ENCODE results near the gene WDFY4. TPM values are rescaled to one million over a fixed set of nuclear protein-coding genes. Genes with fewer than 3 reads are reported as not detected.

WDFY4 gene
- total RNA-seq, 1 experiment from 2014 or later: not detected

GRCh38 chr10:48792687-48793096 is 108.0 kb downstream of the WDFY4 start:
- peak; percentile 90 for DNase-seq (ENCODE audit: low read depth)

DNA sequence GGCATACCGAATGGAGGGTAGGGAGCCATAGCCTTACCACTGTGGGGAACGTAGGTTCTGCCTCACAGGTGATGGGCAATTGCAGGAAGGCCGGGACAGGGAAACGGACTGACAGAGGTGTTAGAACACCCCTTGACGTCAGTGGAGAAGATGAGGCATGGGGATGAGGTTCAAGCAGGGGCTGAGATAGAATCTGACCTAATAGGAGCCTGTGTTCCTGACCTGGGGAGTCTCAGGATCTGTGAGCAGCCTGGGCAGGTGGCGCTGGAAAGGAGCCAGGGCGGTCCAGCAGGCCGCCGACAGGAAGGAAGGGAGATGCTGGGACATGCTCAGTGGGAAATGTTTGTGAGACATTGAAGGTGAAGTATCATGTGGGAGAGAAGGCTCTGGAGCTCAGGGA is 109.4 kb downstream of the WDFY4 start:
- DNase-seq (ENCODE audit: low read depth): no peak

DNA sequence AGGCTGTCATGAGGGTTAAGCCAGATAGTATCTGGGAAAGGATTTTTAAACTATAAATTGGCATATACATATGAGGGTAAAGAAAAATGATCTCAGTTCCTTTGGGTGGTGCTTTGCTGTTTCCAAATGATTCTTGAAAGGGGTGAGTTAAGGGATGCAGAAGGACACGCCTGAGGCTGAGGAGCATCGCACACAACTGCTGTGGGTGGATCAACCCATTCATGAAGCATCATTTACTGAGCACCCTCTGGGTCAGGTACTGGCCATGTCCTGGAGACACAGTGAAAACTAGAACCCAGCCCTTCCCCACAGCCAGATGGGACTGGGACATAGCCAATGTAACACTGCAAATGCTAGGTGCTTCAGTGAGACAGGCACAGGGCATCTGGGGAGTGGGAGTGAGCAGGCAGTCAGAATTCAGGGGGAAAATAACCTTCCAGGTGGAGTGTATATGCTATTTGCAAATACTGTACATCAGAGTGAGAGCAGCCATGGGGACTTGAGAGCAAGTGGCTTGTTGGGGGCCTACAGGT is 112.1 kb downstream of the WDFY4 start:
- DNase-seq (ENCODE audit: low read depth): no peak

DNA sequence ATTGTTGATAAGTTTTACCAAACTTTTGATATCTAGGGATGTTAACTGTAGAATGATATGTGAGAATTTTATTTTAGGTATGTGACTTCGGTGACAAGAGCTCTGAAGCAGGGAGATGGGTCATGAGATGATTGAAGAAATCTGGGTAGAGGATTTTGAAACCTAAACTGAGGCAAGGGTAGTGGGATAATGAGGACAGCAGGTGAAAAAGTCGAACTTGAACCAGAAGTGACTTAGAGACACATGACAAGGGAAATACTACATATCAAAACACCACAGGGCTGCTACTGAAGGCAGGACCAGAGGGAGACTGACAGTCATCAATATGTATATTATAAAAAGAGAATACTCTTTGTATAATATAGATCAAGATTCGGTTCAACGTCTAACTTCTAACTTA is 113.2 kb downstream of the WDFY4 start:
- DNase-seq (ENCODE audit: low read depth): no peak

DNA sequence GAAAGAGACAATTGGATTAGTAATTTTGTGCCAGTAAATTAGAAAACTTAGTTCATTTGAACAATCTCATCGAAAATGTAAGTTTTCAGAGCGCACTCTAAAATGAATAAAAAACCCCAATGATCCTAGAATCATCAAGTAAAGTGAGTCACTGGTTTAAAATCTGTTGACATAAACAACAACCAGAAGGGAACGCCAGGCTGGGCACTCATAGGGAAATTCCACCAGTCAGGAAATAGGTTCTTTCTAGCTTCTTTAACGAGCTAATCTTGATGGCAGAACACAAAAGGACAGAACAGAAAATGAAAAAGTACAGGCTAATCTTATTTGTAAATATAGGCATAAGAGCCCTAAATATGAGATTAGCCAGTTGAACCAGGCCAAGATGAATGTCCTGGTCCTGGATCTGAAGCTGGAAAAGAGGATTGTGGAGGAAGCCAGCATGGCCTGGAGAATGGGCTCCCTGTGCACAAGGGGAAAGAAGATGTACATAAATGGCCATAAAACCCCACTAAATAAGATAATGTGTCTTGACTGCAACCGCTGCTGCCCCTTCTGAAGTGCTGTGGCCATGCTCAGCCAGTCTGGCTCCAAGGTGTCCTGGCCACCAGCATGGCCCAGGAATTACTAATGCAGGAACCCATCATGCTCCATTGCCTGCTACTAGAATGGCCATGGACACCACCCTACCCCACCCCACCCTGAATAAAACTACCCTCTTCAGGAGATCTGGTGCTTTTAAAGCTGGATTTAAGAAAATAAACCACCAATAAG is 114.0 kb downstream of the WDFY4 start:
- DNase-seq (ENCODE audit: low read depth): peak; percentile 75

- no peak for DNase-seq (ENCODE audit: low read depth)
These were observed 114.8 kb downstream of the WDFY4 start for GRCh38 chr10:48799341-48800006.

GRCh38 chr10:48800007-48800675 is 115.5 kb downstream of the WDFY4 start:
- DNase-seq (ENCODE audit: low read depth): peak; percentile 30

DNA sequence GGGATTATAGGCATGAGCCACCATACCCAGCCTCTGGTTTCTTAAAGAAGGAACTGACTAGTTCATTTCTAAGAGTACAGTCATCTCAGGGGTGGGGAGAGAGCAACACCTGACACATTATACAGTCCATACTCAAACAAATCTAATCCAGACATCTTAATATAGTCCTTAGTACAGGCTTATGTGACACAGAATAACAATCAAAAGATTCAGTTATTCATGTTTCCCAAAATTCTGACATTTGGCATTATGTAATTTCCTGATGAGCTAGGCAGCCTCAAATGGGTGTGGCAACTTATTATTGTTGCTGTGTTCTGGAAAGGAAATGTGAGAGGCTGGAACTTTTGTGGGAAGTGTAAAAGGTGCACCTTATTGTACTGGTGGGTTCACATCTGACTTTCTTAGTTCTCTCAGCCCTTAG is 116.3 kb downstream of the WDFY4 start:
- peak; percentile 39 for DNase-seq (ENCODE audit: low read depth)

GRCh38 chr10:48802611-48803071 is 118.0 kb downstream of the WDFY4 start:
- peak; percentile 24 for DNase-seq (ENCODE audit: low read depth)

- DNase-seq (ENCODE audit: low read depth): no peak
These were observed 119.3 kb downstream of the WDFY4 start for GRCh38 chr10:48803801-48804584.

GRCh38 chr10:48804740-48805182 is 120.1 kb downstream of the WDFY4 start:
- DNase-seq (ENCODE audit: low read depth): peak; percentile 45

DNA sequence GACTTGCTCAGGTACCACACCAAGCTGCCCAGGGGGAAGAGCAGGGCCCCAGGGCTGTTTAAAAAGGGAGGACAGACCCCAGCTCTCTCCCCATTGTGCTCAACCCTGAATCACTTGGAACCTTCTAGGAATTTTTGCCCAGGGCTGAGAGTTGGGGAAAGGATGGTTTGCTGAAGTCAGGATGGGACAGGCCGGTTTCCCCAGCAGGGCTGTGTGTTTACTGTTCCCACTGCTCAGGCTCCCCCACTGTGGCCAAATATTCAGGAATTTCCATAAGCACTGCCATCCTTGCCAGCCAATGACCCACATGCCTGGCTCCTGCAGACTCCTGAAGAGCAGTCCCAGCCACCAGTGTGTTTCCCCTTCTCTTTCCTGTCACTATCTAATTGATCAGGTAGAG is 120.7 kb downstream of the WDFY4 start:
- DNase-seq (ENCODE audit: low read depth): no peak

DNA sequence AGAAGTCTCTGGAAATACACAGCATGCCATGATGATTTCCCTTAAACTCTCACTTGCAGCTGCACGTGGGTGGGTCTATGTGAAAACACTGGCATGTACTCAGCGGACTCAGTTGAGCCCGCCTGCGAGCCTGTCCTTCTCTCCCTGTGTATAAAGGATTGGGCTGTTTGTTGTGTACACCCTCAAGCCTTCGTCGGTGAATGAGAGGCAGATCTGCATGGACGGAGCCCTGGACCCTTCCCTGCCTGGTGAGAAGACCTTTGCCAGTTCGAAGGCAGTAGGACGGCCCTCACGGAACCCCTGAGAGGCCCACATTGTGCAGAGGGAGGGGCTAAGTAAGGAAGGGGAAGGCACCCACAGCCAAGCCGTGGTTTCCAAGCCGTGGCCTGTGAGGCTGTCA is 121.2 kb downstream of the WDFY4 start:
- no peak for DNase-seq (ENCODE audit: low read depth)

DNA sequence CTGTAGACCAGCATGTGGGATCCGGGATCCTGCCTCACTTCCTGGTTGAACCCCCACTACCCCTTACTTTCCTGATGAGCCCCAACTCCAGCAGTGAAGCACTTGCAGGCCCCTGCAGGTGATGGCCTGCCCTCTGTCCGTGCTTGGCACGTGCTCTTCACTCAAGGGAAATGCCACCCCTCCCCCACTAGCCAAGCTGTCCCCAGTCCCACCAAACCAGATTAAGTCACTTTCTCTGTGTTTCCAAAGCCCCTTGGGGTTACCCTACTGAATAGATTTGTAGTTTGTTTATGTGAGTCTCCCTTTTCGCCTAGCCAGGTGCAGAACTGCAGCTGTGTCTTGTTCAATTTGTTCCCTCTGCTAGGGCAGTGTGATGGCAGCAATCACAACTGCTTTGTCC is 121.7 kb downstream of the WDFY4 start:
- DNase-seq (ENCODE audit: low read depth): no peak

DNA sequence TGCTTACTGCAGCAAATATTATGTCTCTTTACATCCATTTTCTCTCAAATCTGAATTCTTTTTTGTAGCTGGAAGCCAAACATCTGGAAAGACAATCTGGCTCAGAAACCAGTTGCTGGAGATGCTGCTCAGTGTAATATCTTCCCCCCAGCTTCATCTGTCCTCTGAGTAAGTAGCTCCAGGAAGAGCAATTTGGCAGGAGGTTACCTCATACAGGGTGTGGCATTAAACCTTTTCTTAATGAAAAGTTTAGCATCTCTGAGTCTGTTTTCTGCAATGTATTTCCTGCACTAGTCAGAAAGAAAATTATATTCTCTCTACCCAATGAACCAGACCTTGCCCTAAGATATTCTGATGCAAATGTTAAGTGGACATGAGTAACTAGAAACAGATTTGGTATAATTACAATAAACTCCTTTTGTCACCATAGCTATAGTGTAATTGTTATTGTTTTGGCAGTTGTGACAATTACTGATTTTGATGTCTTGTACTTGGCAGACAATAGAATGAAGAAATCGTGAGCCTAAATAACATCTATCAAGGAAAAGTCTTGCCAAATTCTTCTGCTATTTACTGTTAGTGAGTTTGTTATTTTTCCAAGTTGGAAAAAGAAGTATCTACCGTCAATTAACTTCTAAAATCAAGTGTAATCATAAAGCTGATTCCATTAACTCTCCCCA is 123.3 kb downstream of the WDFY4 start:
- no peak for DNase-seq (ENCODE audit: low read depth)

- DNase-seq (ENCODE audit: low read depth): no peak
These were observed 124.6 kb downstream of the WDFY4 start for GRCh38 chr10:48809261-48809660.

DNA sequence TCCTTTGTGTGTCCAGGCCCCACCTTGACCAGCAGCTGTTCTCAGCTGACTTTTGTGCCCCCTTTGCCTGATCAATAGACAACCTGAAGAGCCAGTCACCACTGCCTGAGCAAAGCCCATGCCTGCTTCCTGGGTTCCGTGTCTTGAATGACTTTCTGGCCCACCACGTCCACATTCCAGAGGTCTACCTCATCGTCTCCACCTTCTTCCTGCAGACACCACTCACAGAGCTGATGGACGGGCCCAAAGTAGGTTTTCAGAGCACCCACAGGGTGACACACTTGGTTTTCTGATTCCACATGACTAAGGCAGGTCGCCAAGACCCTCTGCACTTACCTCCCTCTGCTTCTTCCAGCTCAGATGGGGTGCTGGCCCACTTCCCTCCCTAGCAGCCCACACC is 126.8 kb downstream of the WDFY4 start:
- peak; percentile 51 for DNase-seq (ENCODE audit: low read depth)

DNA sequence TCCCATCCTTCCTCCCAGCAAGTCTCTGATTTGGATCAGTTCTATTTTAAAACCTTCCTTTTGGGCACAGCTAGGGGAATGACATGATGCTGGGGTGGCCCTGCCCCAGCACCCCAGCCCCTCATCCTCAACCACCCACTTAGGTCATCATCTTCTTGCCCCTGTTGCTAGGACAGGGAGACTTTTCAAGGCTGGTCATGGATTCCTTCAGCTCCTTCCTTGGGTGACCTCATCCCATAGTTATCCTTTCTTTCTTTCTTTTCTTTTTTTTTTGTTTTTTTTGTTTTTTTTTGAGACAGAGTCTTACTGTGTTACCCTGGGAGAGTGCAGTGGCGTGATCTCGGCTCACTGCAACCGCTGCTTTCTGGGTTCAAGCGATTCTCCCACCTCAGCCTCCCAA is 127.2 kb downstream of the WDFY4 start:
- DNase-seq (ENCODE audit: low read depth): peak; percentile 22

GRCh38 chr10:48813291-48813690 is 128.6 kb downstream of the WDFY4 start:
- no peak for DNase-seq (ENCODE audit: low read depth)

DNA sequence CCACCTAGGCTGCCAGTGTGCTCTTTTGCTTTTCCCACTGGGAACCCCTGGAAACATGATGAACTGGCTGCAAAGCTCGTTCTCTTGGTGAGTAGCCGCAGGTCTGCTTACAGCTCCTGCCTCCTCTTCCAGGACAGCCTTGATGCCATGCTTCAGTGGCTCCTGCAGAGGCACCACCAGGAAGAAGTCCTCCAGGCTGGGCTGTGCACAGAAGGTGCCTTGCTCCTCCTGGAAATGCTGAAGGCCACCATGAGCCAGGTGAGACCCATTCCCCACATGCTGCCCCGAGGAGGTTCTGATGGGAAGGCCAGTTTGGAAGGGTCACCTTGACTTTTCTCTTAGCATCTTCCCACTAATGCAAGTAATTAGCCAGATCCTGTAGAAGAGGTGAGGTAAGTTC is 129.2 kb downstream of the WDFY4 start:
- DNase-seq (ENCODE audit: low read depth): no peak

DNA sequence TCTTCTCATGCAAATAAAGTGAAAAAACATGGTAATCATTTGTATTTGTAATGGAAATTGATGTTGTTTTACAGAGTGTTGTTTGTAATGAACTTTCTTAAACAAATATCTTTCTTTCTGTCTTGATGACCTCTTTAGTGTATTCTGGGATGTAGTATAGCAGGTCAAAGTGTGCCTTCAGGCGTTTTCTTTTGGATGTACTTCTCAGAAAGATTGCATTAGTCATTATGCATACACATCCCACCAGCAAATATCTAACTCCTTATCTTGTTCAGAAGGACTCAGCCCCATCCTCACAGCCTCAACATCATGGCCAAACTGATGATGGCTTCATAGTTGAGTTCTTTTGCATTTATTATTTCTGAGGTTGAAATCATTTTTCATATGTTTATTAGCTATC is 130.3 kb downstream of the WDFY4 start:
- peak; percentile 50 for DNase-seq (ENCODE audit: low read depth)
